HG03565 (cell line): Measurements from ENCODE around the gene TAF5.
"Not testable (repeated sequence)": the region's sequence is repeated elsewhere in the genome, so short reads cannot be mapped to it uniquely, and the experiment has no call there.

Experiments used
- ATAC-seq: cut with Tn5 transposase; IDR thresholded peaks from one replicate; pipeline ENCODE4 v1.9.1; 2021; ENCODE audit warnings: mild to moderate bottlenecking, moderate library complexity; ENCODE audit not compliant: unreplicated experiment

Gene TAF5

DNA sequence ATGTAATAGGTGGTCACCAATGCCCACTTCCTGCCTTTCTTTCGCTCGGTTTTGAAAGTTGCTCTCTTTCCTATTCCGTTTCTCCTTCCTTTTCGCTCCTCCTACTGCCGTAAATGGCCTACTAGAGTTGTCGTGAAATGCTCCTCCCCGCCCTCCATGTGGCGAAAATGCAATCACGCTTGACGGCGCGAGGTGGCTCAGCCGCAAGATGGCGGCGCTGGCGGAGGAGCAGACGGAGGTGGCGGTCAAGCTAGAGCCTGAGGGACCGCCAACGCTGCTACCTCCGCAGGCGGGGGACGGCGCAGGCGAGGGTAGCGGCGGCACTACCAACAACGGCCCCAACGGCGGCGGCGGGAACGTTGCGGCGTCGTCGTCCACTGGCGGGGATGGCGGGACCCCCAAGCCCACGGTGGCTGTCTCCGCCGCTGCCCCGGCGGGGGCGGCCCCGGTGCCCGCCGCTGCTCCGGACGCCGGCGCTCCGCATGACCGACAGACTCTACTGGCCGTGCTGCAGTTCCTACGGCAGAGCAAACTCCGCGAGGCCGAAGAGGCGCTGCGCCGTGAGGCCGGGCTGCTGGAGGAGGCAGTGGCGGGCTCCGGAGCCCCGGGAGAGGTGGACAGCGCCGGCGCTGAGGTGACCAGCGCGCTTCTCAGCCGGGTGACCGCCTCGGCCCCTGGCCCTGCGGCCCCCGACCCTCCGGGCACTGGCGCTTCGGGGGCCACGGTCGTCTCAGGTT, at the start of gene TAF5:
TSS of gene TAF5 (plus strand) at position 195 of the 737 bp plus-strand sequence. CDS start at position 209, 14 bp downstream.
- ATAC-seq: peak; percentile 56

DNA sequence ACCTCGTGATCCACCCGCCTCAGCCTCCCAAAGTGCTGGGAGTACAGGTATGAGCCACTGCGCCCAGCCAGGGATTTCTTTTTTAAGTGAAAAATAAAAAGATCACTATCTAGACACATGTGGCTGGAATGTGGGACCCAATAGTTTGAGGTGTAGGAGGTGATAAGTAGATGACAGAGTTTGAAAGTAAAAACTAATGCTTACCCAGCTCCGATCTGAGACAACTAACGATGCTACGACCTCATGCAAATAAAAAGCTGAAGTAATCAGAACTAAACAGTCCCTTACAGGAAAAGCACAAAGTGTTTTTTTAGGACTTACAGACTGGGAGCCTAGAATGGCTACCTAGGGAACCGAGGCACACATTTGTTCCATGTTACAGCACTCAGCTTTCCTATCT, 39.9 kb upstream of the TAF5 start:
- ATAC-seq: no peak

DNA sequence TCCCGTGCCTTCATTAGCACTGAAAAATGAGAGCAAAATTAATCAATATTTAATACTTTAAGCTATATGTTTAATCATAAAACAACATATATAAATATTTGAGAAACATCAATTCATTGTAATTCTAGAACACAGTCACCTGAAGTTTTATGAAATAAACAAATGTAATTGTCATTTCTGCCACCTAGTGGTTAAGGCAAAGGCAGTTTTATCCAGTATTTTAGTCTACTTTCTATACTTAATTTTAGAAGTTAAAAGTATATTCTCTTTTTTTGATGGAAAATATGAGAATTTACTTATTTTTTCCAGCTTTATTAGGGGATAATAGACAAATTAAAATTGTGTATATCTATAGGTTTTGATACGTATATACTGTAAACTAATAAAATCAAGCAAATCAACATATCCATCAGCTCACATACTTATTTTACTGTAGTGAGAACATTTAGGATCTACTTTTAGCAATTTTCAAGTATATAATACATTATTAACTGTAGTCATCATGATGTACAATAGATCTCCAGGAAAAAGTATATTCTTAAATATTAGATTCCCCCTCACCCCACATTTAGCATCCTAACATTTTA, 33.7 kb upstream of the TAF5 start:
- ATAC-seq: no peak

DNA sequence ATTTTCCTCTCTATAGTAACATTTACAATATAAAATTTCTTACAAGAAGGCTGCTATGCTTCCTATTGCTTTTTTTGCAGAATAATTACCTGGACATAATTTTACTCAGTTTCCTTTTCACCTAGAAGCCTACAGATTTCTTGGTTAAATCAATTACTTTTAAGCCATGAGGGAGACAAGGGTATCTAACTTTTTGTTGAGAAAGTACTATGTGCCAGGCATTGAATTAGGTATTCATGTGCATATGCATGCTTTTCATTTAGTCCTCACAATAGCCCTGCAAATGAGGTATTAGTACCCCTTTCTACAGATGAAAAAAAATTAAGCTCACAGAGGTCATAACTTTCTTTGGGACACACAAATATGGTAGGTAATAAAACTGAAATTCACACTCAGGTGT, 33.2 kb upstream of the TAF5 start:
- no peak for ATAC-seq

DNA sequence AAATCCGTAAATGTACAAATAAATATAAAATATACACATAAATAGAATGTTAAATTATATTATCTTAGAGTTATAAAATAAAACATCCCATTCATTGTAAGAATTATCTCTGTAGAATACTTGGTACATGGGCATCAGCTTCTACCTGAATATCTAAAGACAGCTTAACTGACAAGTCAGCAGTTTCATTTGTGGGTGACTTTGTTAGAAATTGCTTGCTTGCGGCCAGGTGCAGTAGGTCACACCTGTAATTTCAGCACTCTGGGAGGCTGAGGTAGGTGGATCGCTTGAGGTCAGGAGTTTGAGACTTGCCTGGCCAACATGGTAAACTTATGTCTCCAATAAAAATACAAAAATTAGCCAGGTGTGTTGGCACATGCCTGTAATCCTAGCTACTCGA, 31.4 kb upstream of the TAF5 start:
- no peak for ATAC-seq

DNA sequence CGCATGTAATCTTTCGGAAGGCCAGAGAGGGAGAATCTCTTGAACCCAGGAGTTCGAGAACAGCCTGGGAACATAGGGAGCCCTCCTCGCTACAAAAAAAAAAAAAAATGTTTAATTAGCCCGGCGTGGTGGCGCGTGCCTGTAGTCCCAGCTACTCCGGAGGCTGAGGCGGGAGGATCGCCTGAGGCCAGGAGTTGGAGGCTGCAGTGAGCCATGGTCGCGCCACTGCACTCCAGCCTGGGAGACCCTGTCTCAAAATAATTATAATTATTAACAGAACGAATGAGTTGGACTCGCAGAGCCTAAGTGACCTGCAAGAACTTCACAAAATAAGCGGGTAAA, 17.6 kb upstream of the TAF5 start:
- no peak for ATAC-seq

DNA sequence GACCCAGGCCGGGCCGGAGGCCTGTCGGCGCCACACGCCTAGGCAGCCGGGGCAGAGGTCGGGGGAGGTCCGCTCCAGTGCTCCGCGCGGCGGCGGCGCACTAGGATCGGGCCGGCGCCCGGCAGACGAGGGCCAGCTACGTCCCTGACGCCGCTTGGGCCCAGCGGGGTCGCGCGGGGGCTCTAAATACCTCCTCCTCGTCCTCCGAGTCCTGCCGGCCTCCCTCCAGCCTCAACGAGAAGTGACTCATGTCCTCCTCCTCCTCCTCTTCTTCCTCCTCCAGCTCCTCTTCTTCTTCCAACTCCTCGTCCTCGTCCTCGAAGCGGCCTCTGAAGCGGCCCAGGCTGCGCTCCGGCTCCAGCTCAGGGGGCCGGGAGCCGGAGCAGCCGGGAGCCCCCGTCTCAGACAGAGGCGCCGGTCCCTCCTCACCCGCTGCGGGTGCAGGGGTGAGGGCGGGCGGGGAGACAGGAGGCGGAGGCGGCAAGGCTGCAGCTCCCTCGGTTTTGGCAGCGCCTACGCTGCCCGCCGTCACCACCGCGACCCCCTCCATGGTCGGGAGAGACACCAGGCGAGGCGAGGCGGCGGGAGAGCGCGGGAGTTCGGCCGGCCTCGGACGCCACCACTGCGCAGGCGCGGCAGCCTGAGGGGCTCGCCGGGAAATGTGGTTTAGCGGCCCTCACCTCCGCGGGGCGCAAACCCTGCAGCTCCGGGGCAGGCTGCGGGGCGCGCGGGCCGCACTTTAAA, 17.1 kb upstream of the TAF5 start, which contains the start of gene PCGF6:
TSS of gene PCGF6 (minus strand) at position 624 of the 744 bp plus-strand sequence. CDS start at position 550, 74 bp downstream.
- ATAC-seq: peak; percentile 71

DNA sequence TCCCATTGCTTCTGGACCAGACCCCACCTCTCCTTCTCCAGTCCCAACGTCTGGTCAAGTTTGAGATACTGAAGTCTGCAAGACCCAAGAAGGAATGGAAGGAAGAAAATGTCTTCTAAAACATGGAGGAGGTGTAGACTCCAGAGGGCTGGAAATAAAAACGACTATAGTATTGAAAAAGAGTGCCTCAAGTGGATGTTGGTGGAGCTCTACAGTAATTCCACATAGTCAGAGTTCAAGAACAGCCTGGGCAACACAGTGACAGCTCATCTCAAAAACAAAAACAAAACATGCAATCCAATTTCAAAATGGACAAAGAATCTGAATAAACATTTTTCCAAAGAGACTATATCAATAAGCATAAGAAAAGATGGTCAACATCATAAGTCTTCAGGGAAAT, 14.5 kb upstream of the TAF5 start:
- no peak for ATAC-seq

DNA sequence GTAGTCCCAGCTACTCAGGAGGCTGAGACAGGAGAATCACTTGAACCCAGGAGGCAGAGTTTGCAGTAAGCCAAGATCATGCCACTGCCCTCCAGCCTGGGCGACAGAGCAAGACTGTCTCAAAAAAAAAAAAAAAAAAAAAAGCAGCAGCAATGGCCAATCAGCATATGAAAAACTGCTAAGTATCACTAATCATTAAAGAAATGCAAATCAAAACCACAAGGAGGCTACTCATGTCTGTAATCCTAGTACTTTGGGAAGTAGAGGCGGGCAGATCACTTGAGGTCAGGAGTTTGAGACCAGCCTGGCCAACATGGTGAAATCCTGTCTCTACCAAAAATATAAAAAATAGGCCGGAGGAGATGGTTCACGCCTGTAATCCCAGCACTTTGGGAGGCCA, 13.2 kb upstream of the TAF5 start:
- ATAC-seq: not testable (repeated sequence)

DNA sequence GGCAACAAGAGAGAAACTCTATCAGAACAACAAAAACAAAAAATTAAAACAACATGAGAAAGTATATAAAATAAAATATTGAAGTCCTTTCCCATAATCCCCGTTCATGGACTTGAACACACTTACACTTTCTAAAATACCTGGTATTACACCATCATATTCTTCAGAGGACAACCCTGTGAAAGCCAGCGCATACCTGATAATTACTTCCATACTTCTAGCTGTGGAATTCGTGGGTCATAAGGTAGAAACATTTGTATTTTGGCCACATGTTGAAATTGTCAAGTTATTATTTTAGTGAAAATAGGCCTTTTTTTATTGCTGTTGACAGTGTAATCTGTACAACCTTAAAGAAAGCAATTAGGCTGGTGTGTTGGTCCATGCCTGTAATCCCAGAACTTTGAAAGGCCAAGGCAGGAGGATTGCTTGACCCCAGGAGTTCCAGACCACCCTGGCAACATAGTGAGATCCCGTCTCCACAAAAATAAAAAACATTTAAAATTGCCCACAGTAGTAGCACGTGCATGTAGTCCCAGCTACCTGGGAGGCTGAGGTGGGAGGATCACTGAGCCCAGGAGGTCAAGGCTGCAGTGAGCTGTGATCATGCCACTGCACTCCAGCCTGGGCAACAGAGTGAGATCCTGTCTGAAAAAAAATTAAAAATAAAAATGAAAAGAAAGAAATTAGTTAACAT, 11.7 kb upstream of the TAF5 start:
- no peak for ATAC-seq

DNA sequence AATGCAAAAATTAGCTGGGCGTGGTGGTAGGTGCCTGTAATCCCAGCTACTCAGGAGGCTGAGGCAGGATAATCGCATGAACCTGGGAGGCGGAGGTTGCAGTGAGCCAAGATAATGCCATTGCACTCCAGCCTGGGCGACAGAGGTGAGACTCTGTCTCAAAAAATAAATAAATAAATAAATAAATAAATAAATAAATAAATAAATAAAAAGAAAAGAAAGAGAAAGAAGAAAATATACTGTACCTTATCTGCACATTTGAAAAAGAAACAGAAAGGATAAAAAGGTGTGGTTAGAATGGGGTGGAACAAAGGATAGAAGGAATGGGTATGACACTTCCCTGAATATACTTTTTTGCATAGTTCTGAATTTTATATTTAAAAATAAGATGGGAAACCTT, 8.3 kb upstream of the TAF5 start:
- ATAC-seq: not testable (repeated sequence)

DNA sequence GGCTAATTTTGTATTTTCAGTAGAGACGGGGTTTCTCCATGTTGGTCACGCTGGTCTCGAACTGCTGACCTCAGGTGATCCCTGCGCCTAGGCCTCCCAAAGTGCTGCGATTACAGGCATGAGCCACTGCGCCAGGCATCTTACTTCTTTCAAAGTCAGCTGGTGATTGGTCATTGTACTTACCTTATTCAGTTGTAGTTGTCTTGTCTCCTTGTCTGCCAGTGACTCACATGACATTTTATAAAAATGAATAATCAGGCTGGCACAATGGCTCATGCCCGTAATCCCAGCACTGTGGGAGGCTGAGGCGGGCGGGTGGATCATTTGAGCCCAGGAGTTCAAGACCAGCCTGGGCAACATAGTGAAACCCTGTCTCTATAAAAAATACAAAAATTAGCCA, 7.0 kb upstream of the TAF5 start:
- ATAC-seq: not testable (repeated sequence)

DNA sequence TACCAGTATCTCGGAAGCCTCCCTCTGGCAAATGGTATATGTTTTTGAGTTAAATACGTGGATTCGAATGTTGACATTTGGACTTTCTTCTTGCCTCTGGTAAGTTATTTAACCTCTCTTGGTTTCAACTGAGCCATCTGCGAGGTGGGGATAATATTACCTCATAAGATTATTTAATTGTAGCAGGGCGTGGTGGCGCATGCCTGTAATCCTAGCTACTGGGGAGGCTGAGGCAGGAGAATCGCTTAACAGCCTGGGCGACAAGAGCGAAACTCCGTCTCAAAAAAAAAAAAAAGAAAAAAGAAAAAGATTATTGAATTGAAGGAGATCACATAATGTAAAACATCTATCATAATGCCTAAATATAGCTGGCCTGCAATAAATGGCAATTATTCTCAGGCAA, 396 bp upstream of the TAF5 start:
- ATAC-seq: no peak

DNA sequence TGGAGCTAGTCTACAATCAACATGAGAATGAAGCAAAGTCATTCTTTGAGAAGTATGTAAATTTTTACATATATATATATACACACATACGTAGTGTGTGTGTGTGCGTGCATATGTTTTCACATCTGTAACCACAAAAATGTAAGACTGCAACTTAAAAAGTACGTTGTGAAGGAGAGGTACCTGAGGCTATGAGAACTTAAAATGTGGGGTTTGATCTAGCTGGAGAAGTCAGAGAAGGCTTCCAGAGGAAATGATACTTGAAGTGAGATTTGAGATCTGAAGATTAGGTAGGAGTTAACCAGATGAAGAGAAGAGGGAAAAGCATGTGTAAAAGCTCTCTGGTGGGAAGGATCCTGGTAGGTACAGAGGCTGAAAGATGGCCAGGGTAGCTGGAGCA, 5.8 kb downstream of the TAF5 start:
- ATAC-seq: peak; percentile 32

DNA sequence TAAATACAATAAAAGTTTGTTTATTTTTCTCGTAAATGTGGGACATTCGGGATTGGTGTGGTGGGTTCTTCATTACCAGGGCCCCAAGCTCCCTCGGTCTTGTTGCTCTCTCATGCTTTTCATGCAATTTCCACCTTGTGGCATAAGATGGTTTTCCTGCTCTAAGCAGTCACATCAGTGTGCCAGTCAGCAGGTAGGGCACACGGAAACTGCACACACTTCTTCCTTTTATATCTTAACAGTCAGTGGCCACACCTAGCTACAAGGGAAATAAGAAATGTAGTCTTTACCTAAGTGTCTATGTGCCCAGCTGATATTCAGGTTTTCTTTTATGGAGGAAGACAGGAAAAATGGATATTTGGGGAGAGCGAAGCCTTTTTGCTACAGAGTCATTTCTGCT, 6.5 kb downstream of the TAF5 start:
- ATAC-seq: no peak

DNA sequence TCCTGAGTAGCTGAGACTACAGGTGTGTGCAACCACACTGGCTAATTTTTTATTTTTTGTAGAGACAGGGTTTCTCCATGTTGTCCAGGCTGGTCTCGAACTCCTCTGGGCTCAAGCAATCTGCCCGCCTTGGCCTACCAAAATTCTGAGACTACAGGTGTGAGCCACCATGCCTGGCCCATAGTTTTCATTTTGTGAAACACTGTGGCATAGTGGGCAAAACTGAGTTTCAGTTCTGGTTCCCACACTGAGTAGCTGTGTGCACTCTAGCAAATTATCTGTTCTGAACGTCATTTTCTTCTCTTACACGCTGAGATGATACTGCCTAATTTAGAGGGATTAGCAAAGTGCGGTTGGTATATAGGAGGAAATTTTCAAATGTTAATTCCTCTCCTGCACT, 15.0 kb downstream of the TAF5 start:
- no peak for ATAC-seq

DNA sequence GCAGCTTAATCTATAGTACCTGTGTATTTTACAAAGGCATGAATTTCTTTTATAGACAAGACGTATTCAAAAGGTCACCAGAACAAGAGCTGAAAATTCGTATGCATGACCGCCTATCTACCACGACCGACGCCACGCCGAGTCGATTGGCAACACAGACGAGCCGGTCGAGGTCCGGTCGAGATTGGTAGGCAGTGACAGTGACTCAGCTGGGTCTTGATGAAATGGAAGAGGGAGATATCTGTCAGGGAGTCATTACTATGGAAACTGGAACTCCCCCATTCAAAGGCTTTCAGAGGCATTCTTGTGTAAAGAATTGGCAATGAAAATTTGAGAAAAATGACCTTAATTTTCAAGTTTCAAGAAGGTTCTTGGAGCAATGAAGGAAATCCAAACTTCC, 26.4 kb downstream of the TAF5 start:
- ATAC-seq: no peak

DNA sequence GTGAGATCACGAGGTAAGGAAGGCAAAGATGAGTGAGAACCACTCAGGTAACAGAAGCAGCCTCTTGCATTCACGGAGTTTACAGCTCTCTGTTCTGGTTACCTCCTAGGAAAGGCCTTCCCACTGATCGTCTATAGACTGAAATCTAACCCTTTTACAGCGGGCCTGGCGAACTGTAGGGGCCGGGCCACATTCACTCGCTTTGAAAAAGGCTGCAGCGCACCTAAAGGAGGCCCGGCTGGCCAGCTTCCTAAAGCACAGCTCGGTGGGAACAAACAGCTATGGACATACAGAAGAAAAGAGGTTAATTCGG, 27.9 kb downstream of the TAF5 start:
- ATAC-seq: no peak

DNA sequence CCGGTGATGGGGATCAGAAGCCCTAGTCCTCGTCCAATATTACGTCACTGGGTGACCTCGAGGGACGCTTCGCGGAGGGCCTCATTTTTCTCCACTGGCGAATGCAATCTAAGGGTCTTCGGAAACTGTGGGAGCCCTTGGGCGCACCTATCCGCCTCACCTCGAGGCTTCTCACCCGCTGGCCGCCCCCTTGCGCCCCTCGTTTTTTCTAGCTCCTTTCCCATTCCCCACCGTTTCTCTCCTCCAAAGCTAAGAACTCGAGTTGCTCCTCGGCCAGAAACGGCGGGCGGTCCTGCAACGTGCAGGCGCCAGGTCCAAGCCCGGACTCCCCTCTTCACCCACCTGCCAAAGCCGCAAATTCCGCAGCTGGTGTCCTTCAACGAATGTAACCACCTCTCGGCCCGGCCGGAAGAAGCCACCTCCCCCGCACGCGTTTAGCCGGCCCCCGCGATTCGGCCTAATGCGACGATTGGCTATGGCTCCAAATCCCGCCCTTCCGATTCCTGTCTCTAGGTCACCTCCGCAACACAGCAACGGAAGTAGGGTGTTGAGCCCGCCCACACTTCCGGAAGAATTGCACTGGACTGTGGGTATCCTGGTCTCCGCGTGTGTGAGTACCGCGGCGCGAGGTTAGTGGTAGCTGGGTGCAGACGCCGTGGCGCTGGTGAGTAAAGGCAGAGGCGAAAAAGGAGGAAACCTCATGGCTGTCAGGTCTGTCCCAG, 28.5 kb downstream of the TAF5 start, which contains the start of the genes ATP5MK and PDCD11:
TSS of gene ATP5MK (minus strand) at position 409 of the 722 bp plus-strand sequence. CDS start 4,018 bp downstream, outside the sequence.
TSS of gene PDCD11 (plus strand) at position 560 of the 722 bp plus-strand sequence. CDS start 1,801 bp downstream, outside the sequence.
- ATAC-seq: peak; percentile 95

DNA sequence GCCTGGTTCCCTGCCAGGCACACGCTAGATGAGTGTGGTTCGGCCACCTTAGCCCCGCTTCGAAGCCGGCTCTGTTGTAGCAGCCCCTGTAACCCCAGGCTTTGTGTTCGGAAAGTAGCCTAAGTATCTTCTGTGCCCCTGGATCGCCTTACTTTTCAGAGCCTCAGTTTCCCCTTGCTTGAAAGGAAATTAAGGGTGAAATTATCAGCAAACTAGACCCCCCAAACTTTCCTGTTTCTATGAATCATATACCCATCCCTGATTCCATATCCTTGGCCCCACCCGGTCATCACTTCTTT, 29.0 kb downstream of the TAF5 start:
- ATAC-seq: no peak
